Left lung (tissue), 10 donors: ENCODE results near the gene LHFPL3. TPM values are rescaled to one million over a fixed set of nuclear protein-coding genes. Genes with fewer than 3 reads are reported as not detected.

Experiments
- ATAC-seq: fragments of 200-7000 bp; cut with Tn5 transposase; one replicate; pipeline ENCODE4 v1.9.1; 2020; ENCODE audit warnings: moderate library complexity
- DNase-seq, 4 donors: peaks; one replicate each; pipeline ENCODE4 v3.0.0-alpha.2; 2013 to 2020
- H3K27ac ChIP-seq, 2 donors: fragments of 200-600 bp; sonication (generic) in 1 of 2; one replicate each; pipeline versions ENCODE4 v1.5.0 to v1.8.0; 2020 to 2021
- H3K27me3 ChIP-seq, 2 donors: fragments of 200-600 bp; sonication (generic) in 1 of 2; one replicate each; pipeline versions ENCODE4 v1.5.0 to v1.8.0; 2020 to 2021
- H3K36me3 ChIP-seq, 2 donors: fragments of 200-600 bp; sonication (generic) in 1 of 2; one replicate each; pipeline versions ENCODE4 v1.5.0 to v1.8.0; 2020 to 2021
- H3K4me1 ChIP-seq, 2 donors: fragments of 200-600 bp; one replicate each; pipeline ENCODE4 v1.8.0; 2021
- H3K4me3 ChIP-seq, 2 donors: fragments of 200-600 bp; sonication (generic) in 1 of 2; one replicate each; pipeline versions ENCODE4 v1.5.0 to v1.8.0; 2020 to 2021; ENCODE audit warnings: mild to moderate bottlenecking in 1 of 2
- H3K9me3 ChIP-seq, 2 donors: fragments of 200-600 bp; sonication (generic) in 1 of 2; one replicate each; pipeline versions ENCODE4 v1.5.0 to v1.8.0; 2020 to 2021
- CTCF ChIP-seq, 2 donors: fragments of 200-600 bp; sonication (generic) in 1 of 2; IDR thresholded peaks; one replicate each; pipeline versions ENCODE4 v1.5.0 to v1.8.0; 2021; ENCODE audit warnings: antibody characterized with exemption in 2 of 2
- intact Hi-C, 2 donors: fragments of 100-400 bp; cut with DNase I; formaldehyde crosslinking; loops; one replicate each; pipeline versions ENCODE4 v1.11.2 to v1.14.2; 2022
- polyA plus RNA-seq, 6 donors: library from polyadenylated mRNA; unstranded; fragments of 120-200 nt; gene quantifications; one replicate each; pipeline ENCODE4 v1.2.1, GENCODE V29; 2013; ENCODE audit not compliant: insufficient read length in 6 of 6
- total RNA-seq, 2 donors: library from RNA; stranded (reverse); fragmentation: NEBNext Ultra II Directional; extraction: Animal tissue kit (Norgen Biotek cat#: 25700); gene quantifications; one replicate each; pipeline ENCODE4 v1.2.1, GENCODE V29; 2021
- donor health status: DM: no; HTN: yes; CAD: no.
- donor health status: DM: no; HTN: no; CAD: no.

Gene LHFPL3
- total and polyA plus RNA-seq, 8 donors = 1.0 to 3.7 (median 2.5) TPM; not detected in 2

GRCh38 chr7:104386943-104387342 lies 58.5 kb downstream of the LHFPL3 start:
- Histone ChIP-seq H3K9me3 (peaks cover 0 to 39% of the 10 kb centered on the region in 2 donors), H3K27me3 (no peaks in the 10 kb centered on the region), H3K36me3 (no peaks in the 10 kb centered on the region), H3K27ac (no peak overlapping the region), H3K4me1 (no peaks in the 10 kb centered on the region), H3K4me3 (no peak overlapping the region)
- ATAC-seq = no peak
- no peak for TF ChIP-seq CTCF (IDR thresholded peaks at IDR 0.05)
- intact Hi-C loops = no loop called here
- no peak for DNase-seq

GRCh38 chr7:104388222-104388621 lies 59.8 kb downstream of the LHFPL3 start:
- intact Hi-C loops = no loop called here
- no peak for ATAC-seq

GRCh38 chr7:104395162-104395561 lies 66.8 kb downstream of the LHFPL3 start:
- no peak for ATAC-seq
- H3K27ac ChIP-seq = no peak overlapping the region

More at GRCh38 chr7:104388222-104388621, 59.8 kb downstream of the LHFPL3 start:
- H3K9me3 ChIP-seq = peaks cover 0 to 39% of the 10 kb centered on the region in 2 donors
- no peaks in the 10 kb centered on the region for H3K36me3 ChIP-seq
- no peak overlapping the region for H3K4me3 ChIP-seq
- no peaks in the 10 kb centered on the region for H3K27me3 ChIP-seq
- no peak for TF ChIP-seq CTCF (IDR thresholded peaks at IDR 0.05)
- no peak for DNase-seq
- H3K27ac ChIP-seq = no peak overlapping the region
- no peaks in the 10 kb centered on the region for H3K4me1 ChIP-seq

GRCh38 chr7:104397442-104397841 lies 69.0 kb downstream of the LHFPL3 start:
- DNase-seq (no peak), ATAC-seq (no peak)
- no peaks in the 10 kb centered on the region for H3K4me1 ChIP-seq
- no peaks in the 10 kb centered on the region for H3K9me3 ChIP-seq
- intact Hi-C loops = no loop called here
- H3K36me3 ChIP-seq = no peaks in the 10 kb centered on the region
- no peaks in the 10 kb centered on the region for H3K27me3 ChIP-seq
- no peak overlapping the region for H3K4me3 ChIP-seq
- TF ChIP-seq CTCF (IDR thresholded peaks at IDR 0.05) = no peak
- no peak overlapping the region for H3K27ac ChIP-seq

More at GRCh38 chr7:104395162-104395561, 66.8 kb downstream of the LHFPL3 start:
- Histone ChIP-seq H3K36me3 (no peaks in the 10 kb centered on the region), H3K4me1 (no peaks in the 10 kb centered on the region), H3K4me3 (no peak overlapping the region), H3K9me3 (no peaks in the 10 kb centered on the region), H3K27me3 (no peaks in the 10 kb centered on the region)
- DNase-seq = no peak
- TF ChIP-seq CTCF (IDR thresholded peaks at IDR 0.05) = no peak
- intact Hi-C loops = no loop called here

- intact Hi-C loops = no loop called here
Measured at GRCh38 chr7:104408371-104408770, 80.0 kb downstream of the LHFPL3 start.

More at GRCh38 chr7:104408371-104408770, 80.0 kb downstream of the LHFPL3 start:
- Histone ChIP-seq H3K27me3 (no peaks in the 10 kb centered on the region), H3K9me3 (no peaks in the 10 kb centered on the region), H3K4me3 (no peak overlapping the region), H3K4me1 (no peaks in the 10 kb centered on the region), H3K36me3 (no peaks in the 10 kb centered on the region), H3K27ac (no peak overlapping the region)
- TF ChIP-seq CTCF (IDR thresholded peaks at IDR 0.05) = no peak
- ATAC-seq (no peak), DNase-seq (no peak)
